ENCODE data around the gene CBFA2T3. TPM values are rescaled to one million over a fixed set of nuclear protein-coding genes. Genes with fewer than 3 reads are reported as not detected.

Gene CBFA2T3
- total RNA-seq, 6 experiments from 2014 or later: not detected

DNA sequence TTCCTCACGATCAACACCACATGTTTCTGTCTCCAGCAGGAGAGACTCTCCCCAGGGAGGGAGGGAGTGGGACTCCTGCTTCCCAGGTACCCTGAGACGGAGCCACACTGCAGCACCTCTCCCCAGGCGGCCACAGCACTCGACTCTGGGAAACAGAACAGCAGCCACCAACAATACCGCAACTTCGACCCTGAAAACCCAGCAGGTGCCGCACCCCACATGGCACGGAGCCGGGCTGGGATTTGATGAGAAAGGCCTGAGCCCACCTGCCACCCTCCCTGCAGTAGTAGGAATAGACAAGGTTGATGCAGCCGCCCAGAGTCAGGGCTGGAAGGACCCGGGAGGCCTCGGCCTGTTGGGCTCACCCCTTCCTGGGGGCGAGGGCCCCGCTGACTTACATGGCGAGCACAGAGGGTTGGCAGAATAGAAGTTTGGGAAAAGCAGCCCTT is 134.7 kb downstream of the CBFA2T3 start:
- Mint-ChIP-seq H3K27me3 (ENCODE audit: insufficient read depth) (no peaks in the 10 kb centered on the region; the same call in none of the 2 replicates), H3K4me1 (ENCODE audit: low read depth) (no peaks in the 10 kb centered on the region), H3K27ac (no peak overlapping the region), H3K36me3 (ENCODE audit: low read depth) (no peaks in the 10 kb centered on the region), H3K9me3 (no peaks in the 10 kb centered on the region), H3K4me3 (no peak overlapping the region)
- no peak for DNase-seq
- TF ChIP-seq, protein P1, sequence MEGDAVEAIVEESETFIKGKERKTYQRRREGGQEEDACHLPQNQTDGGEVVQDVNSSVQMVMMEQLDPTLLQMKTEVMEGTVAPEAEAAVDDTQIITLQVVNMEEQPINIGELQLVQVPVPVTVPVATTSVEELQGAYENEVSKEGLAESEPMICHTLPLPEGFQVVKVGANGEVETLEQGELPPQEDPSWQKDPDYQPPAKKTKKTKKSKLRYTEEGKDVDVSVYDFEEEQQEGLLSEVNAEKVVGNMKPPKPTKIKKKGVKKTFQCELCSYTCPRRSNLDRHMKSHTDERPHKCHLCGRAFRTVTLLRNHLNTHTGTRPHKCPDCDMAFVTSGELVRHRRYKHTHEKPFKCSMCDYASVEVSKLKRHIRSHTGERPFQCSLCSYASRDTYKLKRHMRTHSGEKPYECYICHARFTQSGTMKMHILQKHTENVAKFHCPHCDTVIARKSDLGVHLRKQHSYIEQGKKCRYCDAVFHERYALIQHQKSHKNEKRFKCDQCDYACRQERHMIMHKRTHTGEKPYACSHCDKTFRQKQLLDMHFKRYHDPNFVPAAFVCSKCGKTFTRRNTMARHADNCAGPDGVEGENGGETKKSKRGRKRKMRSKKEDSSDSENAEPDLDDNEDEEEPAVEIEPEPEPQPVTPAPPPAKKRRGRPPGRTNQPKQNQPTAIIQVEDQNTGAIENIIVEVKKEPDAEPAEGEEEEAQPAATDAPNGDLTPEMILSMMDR (IDR thresholded peaks at IDR 0.05): no peak

DNA sequence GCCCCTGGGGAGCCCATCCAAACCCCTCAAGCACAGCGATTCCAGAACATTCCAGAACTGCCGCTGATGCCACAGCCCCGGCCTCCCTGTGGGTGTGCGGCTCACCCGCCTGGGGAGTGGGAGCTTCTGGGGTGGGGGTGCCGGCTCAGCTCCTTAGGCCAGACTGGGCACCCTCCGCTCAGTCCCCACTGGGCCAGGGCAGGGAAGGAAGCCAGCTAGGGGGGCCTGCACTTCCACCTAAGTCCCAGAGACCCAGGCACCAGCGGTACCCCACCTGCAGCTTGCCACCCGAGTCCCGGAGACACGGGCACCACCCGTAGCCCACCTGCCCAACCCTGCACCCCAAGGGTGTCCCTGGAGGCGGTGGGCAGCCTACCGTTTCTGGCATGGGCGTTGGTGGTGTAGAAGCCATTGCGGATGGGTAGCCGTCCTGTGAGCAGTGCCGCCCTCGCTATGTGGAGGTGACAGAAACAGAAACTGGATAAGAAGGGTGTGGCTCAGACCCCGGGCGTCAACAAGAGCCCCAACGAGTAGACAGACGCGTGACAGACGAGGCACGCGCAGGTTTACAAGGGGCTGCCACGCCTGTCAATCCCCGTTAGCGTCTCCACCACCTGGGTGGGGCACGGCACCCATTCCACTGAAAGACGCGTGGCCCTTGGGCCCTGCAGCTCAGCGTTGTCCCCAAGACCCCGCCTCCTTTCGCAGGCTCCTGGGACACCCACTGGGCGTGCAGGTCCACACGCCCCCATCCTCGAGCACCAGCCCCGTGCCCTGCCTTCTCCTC is 135.3 kb downstream of the CBFA2T3 start:
- no peaks in the 10 kb centered on the region; the same call in none of the 2 replicates for H3K27me3 Mint-ChIP-seq (ENCODE audit: insufficient read depth)
- H3K4me1 Mint-ChIP-seq (ENCODE audit: low read depth): no peaks in the 10 kb centered on the region
- no peaks in the 10 kb centered on the region for H3K9me3 Mint-ChIP-seq
- TF ChIP-seq, protein P1 (IDR thresholded peaks at IDR 0.05): no peak
- H3K36me3 Mint-ChIP-seq (ENCODE audit: low read depth): no peaks in the 10 kb centered on the region
- no peak overlapping the region for H3K4me3 Mint-ChIP-seq
- no peak for DNase-seq
- H3K27ac Mint-ChIP-seq: no peak overlapping the region

DNA sequence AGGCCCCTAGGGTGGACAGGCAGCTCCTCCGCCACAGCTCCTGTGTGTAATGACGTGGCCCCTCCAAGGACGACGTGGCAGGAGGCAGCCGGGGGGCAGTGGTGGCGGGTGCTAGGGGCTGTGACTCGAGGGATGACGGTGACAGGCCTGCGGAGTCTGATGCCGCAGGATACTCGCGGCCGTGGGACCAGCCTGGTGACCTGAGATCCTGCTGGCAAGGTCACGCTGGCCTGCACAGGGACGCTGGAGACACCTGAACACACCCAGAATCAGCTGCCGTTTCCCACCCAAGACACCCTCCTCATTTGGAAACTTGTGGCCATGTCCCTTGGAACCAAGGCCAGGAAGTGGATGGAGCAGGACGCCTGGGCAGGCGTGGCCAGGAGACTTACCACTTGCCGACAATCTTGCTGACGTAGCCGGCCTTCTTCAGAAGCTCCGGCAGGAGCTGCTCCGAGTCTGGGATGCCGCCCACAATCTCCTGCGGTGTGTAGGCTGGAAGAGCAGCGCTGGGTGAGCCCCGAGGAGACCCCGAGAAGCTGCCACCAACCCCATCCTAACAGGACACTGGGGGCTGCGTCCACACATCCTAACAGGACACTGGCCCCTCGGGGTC is 136.3 kb downstream of the CBFA2T3 start:
- no peak for DNase-seq

DNA sequence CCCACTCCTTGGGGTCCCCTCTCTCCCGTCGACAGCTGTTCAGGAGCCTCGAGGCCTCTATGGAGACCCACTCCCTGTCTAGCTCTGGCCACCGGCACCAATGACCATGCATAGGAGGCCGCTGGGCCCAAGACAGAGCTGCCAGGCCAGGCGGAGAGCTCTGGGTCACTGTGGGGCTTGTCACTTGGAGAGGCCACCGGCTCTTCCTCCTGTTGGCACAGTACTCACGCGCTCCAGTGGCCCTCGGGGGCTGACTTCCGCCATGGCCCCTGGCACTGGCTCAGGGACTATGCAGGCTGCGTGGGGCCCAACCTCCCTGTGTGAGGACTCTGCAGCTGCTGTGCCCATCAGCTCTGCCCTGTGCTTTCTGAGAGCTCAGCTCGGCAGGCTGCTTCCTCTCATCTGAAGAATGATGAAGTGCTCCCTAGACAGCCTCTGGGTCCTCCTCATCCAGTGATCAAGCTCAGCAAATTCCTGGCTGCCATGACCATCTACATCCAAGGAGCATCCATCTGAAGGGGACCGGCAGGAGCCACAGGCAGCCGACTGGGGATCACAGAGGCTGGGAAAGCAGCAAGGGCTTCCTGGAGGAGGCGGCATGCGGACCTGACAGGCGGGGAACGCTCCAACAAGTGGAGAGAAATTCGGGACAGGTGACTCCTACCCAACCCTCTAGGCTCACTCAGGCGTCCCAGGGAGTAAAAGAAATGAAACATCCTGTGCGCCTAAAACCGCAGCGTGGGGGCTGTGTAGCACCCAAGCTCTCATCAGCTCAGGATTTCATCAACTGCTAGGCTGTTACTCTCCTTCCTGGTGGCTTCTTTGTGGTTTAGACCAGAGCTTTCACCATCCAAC is 137.0 kb downstream of the CBFA2T3 start:
- H3K4me1 Mint-ChIP-seq (ENCODE audit: low read depth): no peaks in the 10 kb centered on the region
- no peaks in the 10 kb centered on the region for H3K36me3 Mint-ChIP-seq (ENCODE audit: low read depth)
- TF ChIP-seq, protein P1 (IDR thresholded peaks at IDR 0.05): no peak
- H3K27ac Mint-ChIP-seq: no peak overlapping the region
- H3K27me3 Mint-ChIP-seq (ENCODE audit: insufficient read depth): no peaks in the 10 kb centered on the region; the same call in none of the 2 replicates
- H3K9me3 Mint-ChIP-seq: no peaks in the 10 kb centered on the region
- DNase-seq: no peak
- H3K4me3 Mint-ChIP-seq: no peak overlapping the region

More for the DNA sequence above, 136.3 kb downstream of the CBFA2T3 start:
- H3K27ac Mint-ChIP-seq: no peak overlapping the region
- H3K27me3 Mint-ChIP-seq (ENCODE audit: insufficient read depth): no peaks in the 10 kb centered on the region; the same call in none of the 2 replicates
- H3K9me3 Mint-ChIP-seq: no peaks in the 10 kb centered on the region
- H3K4me3 Mint-ChIP-seq: no peak overlapping the region
- no peaks in the 10 kb centered on the region for H3K4me1 Mint-ChIP-seq (ENCODE audit: low read depth)
- no peaks in the 10 kb centered on the region for H3K36me3 Mint-ChIP-seq (ENCODE audit: low read depth)
- TF ChIP-seq, protein P1 (IDR thresholded peaks at IDR 0.05): no peak

DNA sequence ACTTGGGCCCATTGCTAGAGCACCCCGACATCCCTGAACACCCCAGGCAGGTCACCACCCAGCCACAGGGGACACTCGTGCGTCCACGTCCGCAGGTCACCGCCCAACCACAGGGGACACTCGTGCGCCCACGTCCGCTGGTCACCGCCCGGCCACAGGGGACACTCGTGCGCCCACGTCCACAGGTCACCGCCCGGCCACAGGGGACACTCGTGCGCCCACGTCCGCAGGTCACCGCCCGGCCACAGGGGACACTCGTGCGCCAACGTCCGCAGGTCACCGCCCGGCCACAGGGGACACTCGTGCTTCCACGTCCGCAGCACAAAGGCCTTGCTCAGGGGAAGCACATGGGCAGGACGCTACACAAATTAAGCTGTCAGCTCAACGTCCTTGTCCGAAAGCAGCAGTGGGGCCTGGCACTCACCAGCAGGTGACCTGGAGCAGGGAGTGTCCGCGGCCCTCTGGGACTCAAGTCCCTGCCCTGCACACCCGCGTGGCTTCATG is 137.9 kb downstream of the CBFA2T3 start:
- no peak for DNase-seq
- no peaks in the 10 kb centered on the region for H3K36me3 Mint-ChIP-seq (ENCODE audit: low read depth)
- no peaks in the 10 kb centered on the region; the same call in none of the 2 replicates for H3K27me3 Mint-ChIP-seq (ENCODE audit: insufficient read depth)
- no peaks in the 10 kb centered on the region for H3K4me1 Mint-ChIP-seq (ENCODE audit: low read depth)
- H3K9me3 Mint-ChIP-seq: no peaks in the 10 kb centered on the region
- no peak overlapping the region for H3K27ac Mint-ChIP-seq
- no peak overlapping the region for H3K4me3 Mint-ChIP-seq
- TF ChIP-seq, protein P1 (IDR thresholded peaks at IDR 0.05): peak; percentile 39; the same call in 1 of the 2 replicates
